Measurements from ENCODE around the gene HCN2.

DNA sequence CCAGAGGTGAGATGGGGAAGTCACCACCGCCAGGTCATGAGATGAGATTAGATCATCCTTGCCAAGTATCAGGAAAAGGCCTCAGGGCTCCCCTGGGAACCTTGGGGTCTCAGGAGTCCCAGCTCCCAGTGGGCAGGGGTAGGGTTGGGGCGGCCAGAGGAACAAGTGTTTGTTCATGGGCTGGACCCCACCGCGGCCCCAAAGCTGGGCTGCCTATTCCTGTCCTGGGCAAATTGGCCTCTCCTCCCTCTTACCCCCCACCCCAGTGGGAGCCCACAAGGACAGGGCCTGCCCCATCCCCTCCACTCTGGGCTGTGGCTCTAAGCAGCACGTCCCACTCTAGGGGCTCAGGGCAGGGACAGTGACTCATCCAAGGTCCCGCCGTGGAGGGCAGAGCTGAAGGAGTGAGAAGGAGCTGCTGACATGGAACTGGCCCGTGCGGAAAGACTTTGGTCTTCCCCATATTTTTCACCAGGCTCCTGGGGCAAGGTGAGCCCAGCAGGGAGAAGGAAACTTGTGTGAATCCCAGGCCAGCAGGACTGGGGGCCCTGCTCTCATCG, 4.0 kb upstream of the HCN2 start:
- TF ChIP-seq, protein P1, sequence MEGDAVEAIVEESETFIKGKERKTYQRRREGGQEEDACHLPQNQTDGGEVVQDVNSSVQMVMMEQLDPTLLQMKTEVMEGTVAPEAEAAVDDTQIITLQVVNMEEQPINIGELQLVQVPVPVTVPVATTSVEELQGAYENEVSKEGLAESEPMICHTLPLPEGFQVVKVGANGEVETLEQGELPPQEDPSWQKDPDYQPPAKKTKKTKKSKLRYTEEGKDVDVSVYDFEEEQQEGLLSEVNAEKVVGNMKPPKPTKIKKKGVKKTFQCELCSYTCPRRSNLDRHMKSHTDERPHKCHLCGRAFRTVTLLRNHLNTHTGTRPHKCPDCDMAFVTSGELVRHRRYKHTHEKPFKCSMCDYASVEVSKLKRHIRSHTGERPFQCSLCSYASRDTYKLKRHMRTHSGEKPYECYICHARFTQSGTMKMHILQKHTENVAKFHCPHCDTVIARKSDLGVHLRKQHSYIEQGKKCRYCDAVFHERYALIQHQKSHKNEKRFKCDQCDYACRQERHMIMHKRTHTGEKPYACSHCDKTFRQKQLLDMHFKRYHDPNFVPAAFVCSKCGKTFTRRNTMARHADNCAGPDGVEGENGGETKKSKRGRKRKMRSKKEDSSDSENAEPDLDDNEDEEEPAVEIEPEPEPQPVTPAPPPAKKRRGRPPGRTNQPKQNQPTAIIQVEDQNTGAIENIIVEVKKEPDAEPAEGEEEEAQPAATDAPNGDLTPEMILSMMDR (IDR thresholded peaks at IDR 0.05; ENCODE audit: insufficient read depth, low read length, poor library complexity, severe bottlenecking): no peak
- TF ChIP-seq EZH2phosphoT487 (conservative IDR thresholded peaks at IDR 0.05; ENCODE audit: low read length): no peak
